GM10266 (cell line): ENCODE data around the gene CCT4.
"Not testable (repeated sequence)": the region's sequence is repeated elsewhere in the genome, so short reads cannot be mapped to it uniquely, and the experiment has no call there.

Source experiments
- DNase-seq: peaks from one replicate; pipeline ENCODE4 v3.0.0; 2012; ENCODE audit errors: extremely low spot score
- TF ChIP-seq, protein P1 (sequence below): IDR thresholded peaks from 2 replicates; pipeline ENCODE4 v1.5.1; 2012; ENCODE audit warnings: mild to moderate bottlenecking, low read depth; ENCODE audit not compliant: control insufficient read depth, insufficient read depth; ENCODE audit errors: missing control alignments

The CCT4 gene

DNA sequence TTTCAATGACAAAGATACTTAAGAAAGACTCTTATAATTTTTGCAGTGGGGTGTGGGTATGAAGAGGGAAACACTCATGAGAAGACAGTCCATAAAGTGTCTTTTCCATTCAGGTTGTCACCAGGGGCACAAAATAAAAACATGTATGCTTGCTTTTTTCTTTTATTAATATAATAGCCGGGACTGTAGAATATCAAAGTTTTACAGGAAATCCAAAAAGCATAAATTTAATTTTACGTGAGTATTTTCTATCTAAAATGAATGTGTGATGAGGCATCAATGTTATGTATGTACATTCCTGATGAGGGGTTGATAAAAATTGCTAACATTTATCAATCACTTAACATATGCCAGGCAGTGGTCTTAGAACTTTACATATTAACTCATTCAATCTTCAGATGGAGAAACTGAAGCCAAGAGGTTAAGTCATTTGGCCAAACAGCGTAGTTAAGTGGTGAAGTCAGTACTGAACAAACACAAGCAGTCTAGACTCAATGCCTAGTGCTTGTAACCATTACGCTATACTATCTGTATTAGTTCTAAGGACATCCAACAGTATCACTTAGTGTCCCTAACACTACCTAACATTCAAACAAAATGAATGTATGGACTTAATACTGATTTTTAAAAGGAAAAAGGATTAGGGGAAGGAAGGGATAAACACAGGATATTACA is 10.7 kb downstream of the CCT4 start:
- no peak for DNase-seq
- TF ChIP-seq, protein P1, sequence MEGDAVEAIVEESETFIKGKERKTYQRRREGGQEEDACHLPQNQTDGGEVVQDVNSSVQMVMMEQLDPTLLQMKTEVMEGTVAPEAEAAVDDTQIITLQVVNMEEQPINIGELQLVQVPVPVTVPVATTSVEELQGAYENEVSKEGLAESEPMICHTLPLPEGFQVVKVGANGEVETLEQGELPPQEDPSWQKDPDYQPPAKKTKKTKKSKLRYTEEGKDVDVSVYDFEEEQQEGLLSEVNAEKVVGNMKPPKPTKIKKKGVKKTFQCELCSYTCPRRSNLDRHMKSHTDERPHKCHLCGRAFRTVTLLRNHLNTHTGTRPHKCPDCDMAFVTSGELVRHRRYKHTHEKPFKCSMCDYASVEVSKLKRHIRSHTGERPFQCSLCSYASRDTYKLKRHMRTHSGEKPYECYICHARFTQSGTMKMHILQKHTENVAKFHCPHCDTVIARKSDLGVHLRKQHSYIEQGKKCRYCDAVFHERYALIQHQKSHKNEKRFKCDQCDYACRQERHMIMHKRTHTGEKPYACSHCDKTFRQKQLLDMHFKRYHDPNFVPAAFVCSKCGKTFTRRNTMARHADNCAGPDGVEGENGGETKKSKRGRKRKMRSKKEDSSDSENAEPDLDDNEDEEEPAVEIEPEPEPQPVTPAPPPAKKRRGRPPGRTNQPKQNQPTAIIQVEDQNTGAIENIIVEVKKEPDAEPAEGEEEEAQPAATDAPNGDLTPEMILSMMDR, result no peak

DNA sequence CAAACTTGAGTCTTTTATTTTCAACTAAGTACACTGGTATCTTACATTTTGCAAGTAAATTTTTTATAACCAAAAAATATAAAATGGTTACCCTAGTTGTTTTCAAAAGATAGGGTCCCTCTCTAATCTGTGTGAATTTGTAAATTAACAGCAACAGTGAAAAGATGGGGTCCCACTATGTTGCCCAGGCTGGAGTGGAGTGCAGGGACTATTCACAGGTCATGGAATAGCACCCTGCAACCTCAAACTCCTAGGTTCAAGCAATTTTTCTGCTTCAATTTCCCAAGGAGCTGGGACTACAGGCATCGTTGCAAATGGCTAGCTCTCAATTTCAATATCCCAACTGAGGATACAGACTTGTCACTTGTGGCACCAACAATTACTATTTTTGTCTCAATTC is 12.1 kb downstream of the CCT4 start:
- TF ChIP-seq, protein P1, result no peak
- DNase-seq, result no peak

DNA sequence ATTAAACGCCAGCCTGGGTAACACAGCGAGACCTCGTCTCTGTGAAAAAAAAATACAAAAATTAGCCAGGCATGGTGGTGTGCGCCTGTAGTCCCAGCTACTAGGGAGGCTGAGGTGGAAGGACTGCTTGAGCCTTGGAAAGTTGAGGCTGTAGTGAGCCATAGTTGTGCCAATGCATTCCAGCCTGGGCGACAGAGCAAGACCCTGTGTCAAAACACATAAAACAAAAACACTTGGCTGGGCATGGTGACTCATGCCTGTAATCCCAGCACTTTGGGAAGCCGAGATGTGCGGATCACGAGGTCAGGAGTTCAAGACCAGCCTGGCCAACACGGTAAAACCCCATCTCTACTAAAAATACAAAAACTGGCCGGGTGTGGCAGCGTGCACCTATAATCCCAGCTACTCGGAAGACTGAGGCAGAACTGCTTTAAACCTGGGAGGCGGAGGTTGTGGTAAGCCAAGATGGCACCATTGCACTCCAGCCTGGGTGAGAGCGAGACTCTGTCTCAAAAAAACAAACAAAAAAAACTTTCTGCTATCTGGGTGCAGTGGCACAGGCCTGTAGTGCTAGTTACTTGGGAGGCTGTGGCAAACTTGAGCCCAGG is 21.9 kb downstream of the CCT4 start:
- DNase-seq, result not testable (repeated sequence)

DNA sequence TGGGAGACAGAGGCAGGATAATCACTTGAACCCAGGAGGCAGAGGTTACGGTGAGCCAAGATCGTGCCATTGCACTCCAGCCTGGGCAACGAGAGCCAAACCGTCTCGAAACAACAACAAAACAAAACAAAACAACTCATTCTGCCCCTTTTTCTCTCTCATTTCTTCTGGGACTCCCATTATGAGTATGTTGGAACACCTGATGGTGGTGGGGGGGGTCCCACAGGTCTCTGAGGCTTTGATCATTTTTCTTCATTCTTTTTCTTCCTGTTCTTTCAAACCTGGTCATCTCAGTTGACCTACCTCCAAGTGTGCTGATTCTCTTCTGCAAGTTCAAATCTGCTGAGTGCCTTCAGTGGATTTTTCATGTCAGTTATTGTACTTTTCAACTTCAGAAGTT is 26.4 kb downstream of the CCT4 start:
- TF ChIP-seq, protein P1, result no peak
- no peak for DNase-seq

DNA sequence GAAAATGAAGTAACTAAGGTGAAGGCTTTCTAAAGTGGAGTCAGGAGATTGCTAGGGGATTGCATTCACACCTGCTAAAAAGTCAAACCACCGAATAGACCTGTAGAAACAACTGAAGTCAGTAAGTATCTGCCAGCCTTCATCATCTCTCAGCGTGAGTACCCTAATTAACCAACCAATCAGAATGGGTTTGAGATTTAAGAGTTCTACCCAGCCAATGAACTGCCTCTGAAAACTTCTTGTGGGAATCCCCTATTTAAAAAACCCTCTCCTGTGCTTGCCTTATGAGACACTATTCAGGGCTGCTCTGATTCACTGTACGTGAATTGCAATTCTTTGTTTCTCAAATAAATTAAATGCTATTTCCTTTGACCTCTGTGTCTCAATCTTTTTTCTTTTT is 31.2 kb downstream of the CCT4 start:
- TF ChIP-seq, protein P1, result no peak
- DNase-seq, result no peak

DNA sequence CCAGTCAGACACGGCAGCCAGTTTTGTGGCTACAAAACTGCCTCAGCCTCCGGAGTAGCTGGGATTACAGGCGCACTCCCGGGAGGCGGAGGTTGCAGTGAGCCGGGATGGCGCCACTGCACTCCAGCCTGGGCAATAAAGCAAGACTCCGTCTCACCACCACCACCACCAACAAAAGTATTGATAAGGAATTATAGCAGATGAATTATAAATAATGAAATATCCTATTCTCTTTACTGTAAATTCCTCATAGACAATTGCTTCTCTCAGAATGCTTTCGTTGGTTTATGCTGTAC is 33.2 kb downstream of the CCT4 start:
- DNase-seq, result no peak
- TF ChIP-seq, protein P1, result no peak

DNA sequence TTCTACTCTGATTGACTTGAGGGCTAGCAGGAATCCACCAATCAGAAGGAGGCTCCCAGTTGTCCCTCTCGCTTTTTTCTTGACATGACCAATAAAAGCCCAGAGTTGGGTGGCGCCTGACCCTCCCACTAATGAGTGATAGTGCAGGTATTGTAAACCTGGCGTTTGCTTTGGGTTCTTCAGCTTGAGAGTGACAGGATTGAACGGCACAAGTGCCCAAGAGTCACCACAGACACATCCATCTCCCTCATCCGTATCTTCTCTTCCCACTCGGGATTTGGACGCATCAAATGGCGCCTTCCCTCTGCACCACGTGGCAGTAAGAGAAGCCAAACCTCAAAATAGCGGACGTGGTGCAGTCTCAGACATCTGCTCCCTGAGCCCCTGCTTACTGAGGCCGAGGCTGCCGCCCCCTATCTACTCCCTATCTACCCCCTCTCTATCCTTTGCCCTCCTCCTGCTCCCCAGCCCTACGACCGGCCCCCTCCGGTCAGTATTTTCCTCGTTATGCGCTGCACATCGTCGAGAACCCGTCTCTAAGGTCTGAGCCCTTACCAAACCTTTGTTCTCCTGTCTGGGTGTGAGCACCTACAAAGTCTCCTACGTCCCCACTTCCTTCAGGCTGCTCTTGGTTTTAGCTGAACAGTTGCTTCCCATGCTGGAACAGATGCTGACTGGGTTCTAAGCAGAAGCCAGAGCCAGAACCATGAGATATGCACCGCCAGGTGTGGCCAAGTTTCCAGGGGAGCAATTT is 33.7 kb downstream of the CCT4 start:
- DNase-seq, result peak; percentile 95
- TF ChIP-seq, protein P1, result no peak
